Stimulated activated CD4-positive, alpha-beta T cell treated with anti-CD3 and anti-CD28 coated beads, Interleukin-15, amount 100 ng/mL, for 48 hours (primary cell): ENCODE data around the gene RAD51B.

Experiments
- DNase-seq, 2 donors: peaks; one replicate each; pipeline ENCODE4 v3.0.0-alpha.2; 2020; ENCODE audit warnings: low read depth in 2 of 2

The RAD51B gene

GRCh38 chr14:68362846-68363245 is 543.3 kb downstream of the RAD51B start:
- no peak for DNase-seq

DNA sequence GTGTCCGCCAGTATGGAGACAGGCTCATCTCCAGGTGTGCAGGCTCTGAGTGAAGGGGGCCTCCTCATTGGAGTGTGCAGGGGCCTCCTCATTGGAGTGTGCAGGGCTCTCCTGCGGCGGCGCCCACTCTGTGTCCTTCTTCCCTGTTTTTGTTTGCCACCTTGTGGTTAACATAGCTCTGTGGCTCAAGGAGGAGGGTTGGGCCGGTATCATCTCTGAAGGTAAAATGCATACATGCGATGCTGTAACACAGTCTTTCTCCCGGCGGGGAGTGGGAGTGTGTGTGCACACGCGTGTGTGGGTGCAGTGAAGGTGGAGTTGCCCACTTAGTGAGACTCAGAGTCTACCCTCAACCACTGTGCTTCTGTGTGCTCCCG is 543.9 kb downstream of the RAD51B start:
- no peak for DNase-seq

DNA sequence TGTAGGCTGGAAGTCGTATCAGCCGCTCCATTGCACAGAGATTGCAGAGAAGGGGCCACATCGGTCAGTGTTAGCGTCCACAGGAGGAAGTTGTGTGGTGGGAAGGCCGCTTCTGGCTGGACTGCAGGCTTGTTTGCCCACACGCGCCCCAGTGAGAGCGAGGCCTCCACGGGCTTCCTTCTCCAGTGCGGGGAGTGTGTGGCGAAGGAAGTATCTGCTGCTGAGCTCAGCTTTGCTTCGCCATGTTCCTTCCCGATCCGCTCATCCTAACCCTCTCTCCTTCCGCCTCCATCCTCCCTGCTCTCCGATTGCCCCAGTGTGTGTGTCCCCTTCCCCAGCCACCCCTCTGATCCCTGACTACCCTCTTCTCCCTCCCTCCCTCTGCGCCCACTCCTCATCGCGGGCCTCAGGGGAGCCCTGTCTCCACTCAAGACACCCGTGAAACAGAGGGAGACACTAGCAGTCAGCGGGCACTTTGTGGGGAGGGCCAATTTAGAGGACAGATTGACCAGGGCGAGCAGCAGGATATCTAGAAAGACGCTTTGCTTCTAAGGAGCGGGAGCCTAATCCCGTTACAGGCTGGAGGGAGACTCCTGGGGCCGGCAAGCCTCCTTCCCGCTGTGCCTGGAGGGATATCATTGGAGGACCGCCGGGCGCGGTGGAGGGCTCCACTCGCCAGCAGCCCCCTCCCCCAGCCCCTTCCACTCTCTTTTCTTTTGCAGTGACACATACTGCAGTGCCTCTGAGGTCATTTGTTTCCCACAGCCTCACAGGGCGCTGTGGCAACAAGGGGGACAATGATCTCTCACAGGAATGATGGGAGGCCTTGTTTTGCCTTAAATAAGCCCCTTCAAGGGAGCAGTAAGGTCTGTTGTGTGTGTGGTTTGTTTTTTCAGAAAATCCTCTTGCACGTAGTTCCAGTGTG is 544.5 kb downstream of the RAD51B start:
- no peak for DNase-seq

DNA sequence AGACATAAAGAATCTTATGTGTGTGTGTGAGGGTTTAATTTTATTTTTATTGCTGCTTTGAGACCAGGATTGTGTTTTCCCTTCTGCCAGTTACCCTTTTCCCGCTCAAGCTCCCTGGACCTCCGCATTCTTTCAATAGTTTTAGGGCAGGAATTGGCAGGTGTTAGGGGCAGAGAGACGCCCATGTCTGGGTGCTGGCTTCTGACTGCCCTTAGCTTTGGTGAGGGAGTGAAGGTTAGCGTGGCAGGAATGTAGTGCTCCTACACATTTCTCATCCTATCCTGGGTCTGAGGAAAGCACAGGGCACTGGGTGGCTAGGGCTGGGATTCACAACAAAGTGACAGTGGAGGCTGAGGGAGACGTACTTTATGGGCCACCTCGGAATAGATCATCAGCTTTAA is 545.2 kb downstream of the RAD51B start:
- DNase-seq, result no peak

- DNase-seq, result no peak
Observed at GRCh38 chr14:68365228-68365627, 545.6 kb downstream of the RAD51B start.

DNA sequence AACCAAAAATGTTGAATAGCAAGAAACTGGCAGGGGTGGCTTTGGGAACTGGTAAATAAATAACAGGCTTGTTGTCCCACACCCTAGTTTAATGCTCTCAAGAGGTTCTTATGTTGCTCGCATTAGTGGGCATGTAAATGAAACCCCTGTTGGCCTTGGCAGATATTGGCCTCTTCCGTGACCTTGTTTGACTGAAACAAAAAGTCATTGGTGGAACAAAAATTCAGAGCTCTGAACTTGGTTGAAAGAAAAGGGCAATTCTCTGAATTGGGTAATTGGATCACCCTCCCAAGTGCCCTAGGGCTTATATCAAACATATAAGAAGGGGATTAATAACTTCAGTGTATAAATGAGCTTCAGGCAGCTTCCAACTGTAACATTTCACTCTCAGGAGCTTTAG is 547.1 kb downstream of the RAD51B start:
- DNase-seq, result no peak

DNA sequence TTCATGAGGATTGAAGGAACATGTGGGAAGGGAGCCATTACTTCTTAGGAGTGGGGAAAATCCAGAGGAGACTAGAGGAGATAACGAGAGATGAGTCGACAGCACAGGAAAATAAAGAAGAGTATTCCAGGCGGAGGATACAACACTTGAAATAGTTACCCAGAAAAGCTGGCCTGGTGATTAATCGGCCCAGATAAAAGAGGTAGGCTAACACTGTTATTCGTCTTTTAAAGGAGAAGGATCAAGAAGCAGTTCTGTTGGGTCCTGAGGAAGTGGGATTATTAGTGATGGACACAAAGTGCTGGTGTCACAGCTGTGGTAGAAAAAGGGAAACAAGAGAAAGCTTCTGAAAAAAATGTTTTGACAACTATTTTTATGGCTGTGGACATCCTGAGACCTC is 548.0 kb downstream of the RAD51B start:
- DNase-seq, result no peak

DNA sequence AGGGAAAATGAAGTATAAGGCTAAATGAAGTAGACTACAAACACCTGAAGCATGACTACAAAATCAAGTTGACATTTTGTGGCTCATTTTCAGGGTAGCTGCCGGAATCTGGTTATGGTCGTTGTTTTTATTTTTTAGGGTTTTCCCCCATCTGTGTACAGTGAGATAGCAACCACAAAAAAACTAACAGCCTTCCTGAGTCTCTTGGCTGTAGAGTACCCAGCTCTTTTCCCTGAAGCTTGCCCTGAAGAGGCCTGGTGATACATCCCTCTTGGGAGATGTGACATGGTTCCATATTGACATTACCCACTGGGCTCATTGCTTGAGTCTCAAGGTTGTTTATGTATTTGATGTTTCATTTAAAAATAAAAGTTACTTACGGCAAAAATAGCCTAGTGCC is 549.3 kb downstream of the RAD51B start:
- no peak for DNase-seq

GRCh38 chr14:68369281-68370056 is 549.9 kb downstream of the RAD51B start:
- DNase-seq, result no peak

DNA sequence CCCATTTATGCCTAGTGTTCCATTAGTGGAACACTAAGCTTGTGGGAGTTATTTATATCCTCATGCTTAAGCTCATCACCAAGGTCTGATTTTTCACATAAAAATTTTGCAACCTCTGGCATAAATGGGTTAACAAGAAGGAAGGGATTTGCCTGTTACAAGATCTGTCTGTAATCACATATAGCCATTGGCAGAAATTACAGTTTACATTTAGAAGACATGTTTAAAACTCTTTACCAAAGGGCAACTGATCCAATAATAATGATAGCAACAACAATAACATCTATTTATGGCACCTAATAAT is 550.4 kb downstream of the RAD51B start:
- DNase-seq, result no peak

DNA sequence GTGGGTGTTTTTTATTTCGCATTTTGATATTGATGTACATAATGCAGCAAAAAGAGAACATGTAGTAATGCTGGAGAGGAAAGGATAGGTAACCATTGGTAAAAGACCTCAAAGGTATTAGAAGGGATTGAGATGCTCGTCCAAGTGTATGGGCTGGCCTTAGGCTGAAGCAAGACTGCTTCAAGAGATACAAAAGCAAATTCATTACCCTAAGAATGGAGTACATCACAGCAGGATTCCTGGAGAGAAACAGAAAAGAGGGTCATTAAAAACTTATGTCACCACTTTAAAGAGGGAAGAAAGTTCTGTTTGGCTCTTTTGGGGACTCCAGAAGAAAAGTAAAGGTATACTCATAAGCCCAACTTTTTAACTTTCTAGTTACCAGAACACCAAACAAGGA is 552.8 kb downstream of the RAD51B start:
- no peak for DNase-seq

DNA sequence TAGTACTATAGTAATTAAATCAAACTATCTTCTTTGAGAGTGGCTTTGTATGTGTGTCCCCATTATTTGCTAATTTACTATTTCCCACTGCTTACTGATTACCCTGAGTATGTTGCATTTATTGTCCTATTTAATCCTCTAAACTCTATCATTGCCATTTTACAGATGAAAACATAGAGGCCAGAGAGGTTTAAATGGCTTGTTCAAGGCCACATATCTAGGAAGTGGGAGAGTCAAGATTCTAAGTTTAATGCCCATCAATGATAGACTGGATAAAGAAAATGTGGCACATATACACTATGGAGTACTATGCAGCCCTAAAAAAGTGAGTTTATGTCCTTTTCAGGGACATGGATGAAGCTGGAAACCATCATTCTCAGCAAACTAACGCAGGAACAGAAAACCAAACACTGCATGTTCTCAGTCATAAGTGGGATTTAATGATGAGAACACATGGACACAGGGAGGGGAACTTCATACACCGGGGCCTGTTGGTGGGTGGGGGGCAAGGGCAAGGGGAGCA is 553.6 kb downstream of the RAD51B start:
- no peak for DNase-seq

GRCh38 chr14:68373847-68374444 is 554.4 kb downstream of the RAD51B start:
- DNase-seq, result no peak

DNA sequence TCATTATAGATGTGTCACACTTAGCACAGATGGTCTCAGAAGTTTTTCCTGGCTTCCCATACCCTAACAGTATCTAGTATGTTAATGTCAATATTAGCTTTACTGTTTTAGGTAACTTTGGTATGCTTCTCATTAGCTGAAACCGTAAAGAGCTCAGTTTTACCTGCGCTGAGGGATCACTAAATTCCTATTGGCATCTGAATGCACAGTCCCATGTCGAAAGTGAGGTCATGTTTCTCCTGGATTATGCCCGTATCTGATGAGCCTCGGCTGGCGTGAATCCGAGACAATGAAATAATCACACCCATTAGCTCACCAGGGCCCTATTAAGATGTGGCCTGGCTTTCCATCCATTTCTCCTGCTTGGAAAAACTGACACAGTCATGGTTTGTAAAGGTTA is 555.1 kb downstream of the RAD51B start:
- no peak for DNase-seq

- no peak for DNase-seq
Observed at GRCh38 chr14:68375376-68375775, 555.8 kb downstream of the RAD51B start.

DNA sequence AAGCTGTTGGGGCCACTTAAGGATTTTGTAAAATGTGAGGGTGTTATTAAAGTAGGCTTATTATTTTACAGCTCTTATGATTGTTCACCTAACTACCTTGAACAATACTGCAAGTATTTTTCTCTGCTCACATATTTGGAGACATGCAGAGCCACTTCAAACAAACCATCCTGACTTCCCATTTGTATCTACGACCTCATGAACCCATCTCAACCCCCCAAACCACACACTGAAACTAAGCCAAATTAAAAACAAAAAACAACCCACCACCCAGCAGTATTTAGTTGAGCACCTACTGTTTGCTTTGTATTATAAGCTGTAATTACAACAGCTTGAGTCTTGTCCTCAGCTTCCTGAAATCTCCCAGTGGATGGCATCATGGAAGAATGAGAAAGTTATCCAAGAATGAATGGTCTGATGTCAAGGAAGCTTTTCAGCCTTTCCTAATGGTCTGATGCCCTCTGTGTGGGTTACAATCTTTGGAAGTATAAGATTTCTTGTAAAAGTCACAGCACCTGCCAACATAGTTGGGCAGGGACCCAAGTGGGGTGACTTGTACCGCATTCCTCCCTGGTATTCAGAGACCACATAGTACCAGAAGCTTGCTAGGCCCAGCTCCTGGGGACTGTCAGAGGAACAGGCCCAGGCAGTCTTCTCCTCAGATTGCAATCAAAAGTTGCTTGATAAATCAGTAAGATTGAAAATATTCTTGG is 556.6 kb downstream of the RAD51B start:
- DNase-seq, result no peak

GRCh38 chr14:68377006-68377405 is 557.4 kb downstream of the RAD51B start:
- no peak for DNase-seq

DNA sequence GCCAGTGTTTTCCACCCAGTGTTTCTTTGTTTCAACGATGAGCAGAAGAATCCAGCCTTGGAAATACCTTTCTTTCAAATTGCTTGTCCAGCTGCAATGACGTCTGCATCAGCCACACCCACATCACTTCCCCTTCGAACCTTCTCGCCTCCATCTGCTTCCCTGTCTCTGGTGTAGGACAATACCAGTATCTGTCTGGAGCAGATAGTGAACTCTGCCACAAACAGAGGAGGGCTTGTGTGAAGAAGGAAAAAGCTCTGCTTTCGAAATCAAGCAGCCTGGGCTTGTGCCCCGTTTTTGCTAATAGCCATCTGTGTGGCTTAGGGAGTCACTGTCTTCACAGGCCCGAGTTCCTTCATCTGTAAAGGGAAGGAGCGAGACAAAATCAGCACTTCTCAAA is 557.9 kb downstream of the RAD51B start:
- no peak for DNase-seq

- no peak for DNase-seq
Observed at GRCh38 chr14:68379510-68380328, 560.1 kb downstream of the RAD51B start.

GRCh38 chr14:68380329-68380741 is 560.8 kb downstream of the RAD51B start:
- DNase-seq, result no peak

- no peak for DNase-seq
Observed at GRCh38 chr14:68384335-68384734, 564.8 kb downstream of the RAD51B start.
